Activated naive CD4-positive, alpha-beta T cell (primary cell): ENCODE data around the gene JCAD.
"Not testable (repeated sequence)": the region's sequence is repeated elsewhere in the genome, so short reads cannot be mapped to it uniquely, and the experiment has no call there.

ENCODE experiments used
- DNase-seq, 4 experiments: peaks; one replicate each; lab custom pipeline; 2025; lab: John Stamatoyannopoulos, UW

The JCAD gene

GRCh38 chr10:30059209-30060107, at the start of gene JCAD:
JCAD (minus strand) TSS chr10:30059586; CDS start chr10:30047812, 11,774 bp downstream.
- DNase-seq, result peak in 2 of 4 experiments; percentile 7 to 48

DNA sequence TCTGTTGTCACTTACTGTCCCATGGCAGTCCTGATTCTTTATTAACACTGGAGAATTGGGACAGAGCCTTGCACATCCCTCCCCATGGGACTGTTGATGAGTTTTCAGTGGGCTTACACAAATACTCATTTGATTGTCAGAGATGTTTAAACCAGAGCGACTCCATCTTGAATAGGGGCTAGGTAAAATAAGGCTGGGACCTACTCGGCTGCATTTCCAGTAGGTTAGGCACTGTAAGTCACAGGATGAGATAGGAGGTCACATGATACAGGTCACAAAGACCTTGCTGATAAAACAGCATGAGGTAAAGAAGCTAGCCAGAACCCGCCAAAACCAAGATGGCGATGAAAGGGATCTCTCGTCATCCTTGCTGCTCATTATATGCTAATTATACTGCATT, 47.6 kb upstream of the JCAD start:
- DNase-seq, result no peak

DNA sequence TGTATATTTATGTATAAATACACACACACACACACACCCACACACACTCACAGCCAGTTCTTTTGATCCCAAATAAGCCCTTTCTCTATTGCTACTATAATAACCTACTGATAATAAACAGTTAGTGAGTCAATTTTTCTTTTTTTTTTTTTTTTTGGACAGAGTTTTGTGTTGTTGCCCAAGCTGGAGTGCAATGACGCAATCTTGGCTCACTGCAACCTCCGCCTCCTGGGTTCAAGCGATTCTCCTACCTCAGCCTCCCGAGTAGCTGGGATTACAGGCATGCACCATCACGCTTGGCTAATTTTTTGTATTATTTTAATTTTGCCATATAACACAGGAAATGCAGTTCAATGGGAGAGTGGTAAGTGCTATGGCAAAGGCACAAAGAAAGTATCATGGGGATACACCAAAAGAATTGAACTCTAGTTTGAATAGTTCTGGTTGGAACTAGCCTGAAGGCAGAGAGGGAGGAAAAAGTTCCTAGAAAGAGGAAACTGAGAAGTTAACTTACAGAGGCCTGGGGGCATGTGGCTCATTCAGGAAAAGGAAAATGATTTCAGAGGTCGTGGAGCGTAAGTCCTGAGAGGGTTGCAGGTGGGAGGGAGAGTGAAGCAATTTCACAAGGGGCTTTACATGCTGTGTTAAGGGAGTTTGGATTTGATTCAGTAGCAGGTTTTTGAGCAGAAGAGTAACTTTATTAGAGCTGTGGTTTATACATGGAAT, 44.4 kb upstream of the JCAD start:
- no peak for DNase-seq

DNA sequence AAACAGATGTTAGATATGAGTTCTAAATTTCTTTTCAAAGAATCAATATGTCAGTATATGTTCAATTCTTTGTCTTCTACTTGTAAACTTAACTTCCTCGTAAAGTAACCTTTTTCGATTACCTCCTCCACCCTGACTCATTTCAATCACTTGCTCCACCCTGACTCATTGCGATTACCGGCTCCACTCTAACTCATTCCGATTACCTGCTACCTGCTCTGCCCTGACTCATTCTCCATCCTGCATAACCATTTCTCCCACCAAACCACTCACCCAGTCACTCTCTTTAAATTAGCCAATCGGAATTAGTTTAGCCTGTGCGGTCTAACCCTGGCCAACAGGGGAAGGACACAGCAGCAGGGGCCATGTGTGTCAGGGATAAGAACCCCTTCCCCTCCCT, 40.3 kb upstream of the JCAD start:
- DNase-seq, result not testable (repeated sequence)

GRCh38 chr10:30099101-30099500, 39.7 kb upstream of the JCAD start:
- no peak for DNase-seq

DNA sequence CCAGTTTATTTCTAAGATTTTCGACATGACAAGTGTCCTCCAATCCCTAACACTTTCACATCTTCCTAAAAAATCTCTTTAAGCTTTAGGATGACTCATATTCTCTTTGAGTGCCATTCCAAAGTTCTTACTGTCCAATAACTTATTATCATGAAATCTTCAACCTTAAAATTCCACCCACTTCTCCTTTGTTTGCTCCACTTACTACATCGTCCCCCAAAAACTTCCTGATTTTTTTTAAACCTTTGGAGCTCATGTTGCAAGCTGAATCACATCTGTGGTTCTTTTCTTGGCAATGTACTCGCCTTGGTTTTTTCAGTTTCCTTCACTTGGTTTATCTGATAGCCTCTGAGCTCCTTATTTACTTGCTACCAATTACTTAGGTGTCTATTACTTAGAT, 39.2 kb upstream of the JCAD start:
- no peak for DNase-seq

- DNase-seq, result no peak
Observed at GRCh38 chr10:30096564-30096963, 37.2 kb upstream of the JCAD start.

GRCh38 chr10:30095631-30096422, 36.4 kb upstream of the JCAD start:
- DNase-seq, result no peak

DNA sequence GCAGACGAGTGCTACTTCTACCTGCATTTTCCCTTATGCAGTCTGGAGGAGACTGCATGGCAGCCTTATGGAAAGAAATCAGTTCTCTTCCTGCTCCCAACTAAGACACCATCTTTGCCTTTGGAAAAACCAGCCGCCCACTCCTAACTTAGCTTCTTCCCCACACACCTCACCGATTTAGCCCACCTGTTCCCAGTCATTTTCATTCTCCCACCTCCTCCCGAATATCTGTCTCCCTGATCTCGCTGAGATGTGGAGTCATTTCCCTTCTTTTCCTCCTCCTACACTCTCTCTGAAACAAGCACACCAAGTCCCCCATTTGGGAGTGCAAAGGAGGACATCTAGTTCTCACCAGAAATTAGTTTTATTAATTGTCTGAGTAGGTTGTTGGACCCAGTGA, 35.2 kb upstream of the JCAD start:
- DNase-seq, result no peak

DNA sequence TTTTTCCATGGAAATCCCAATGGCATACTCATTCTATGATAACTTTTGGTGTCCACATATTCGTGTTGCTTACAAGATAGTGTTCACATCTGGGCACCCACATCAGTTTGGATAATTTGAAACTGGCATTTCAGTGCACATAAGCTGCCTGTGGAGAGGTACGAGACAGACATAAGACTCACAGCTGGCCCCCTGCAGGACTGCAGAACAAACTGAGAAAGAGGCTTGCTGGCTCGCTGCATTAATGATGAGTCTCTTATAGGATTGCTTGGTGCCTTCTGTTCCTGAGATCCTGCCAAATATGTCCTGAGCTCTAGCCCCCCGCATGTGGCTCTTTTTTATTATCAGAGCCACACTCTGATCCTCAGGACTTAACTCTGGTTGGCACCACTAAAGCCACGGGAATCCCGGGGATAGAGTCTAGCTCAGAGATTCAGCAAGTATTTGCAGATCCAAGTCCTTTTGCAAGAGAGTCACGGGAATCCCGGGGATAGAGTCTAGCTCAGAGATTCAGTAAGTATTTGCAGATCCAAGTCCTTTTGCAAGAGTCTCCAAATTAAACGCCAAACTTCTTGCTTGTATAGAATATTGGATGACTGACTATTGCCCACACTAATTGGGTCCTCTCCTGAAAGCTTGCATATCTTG, 34.0 kb upstream of the JCAD start:
- no peak for DNase-seq

GRCh38 chr10:30092151-30092790, 32.9 kb upstream of the JCAD start:
- DNase-seq, result no peak

DNA sequence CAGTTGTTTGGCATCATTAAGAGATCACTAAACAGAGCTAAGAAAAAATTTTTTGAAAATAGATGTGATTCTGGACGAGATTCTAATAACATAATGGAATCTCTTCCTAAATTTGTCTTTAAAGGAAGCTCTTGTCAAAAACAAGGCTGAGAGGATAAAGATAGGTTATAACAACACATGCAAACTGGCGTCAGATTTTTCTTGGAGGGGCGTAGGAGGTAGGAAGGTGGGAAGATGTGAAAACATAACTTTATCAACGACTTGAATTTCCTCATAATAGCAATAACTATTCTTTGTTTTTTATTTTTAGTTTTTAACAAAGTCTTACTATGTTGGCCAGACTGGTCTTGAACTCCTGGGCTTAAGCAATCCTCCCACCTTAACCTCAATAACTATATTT, 31.8 kb upstream of the JCAD start:
- no peak for DNase-seq

- DNase-seq, result no peak
Observed at GRCh38 chr10:30088178-30088577, 28.8 kb upstream of the JCAD start.

GRCh38 chr10:30083934-30084333, 24.5 kb upstream of the JCAD start:
- DNase-seq, result no peak

GRCh38 chr10:30081182-30081581, 21.8 kb upstream of the JCAD start:
- no peak for DNase-seq

DNA sequence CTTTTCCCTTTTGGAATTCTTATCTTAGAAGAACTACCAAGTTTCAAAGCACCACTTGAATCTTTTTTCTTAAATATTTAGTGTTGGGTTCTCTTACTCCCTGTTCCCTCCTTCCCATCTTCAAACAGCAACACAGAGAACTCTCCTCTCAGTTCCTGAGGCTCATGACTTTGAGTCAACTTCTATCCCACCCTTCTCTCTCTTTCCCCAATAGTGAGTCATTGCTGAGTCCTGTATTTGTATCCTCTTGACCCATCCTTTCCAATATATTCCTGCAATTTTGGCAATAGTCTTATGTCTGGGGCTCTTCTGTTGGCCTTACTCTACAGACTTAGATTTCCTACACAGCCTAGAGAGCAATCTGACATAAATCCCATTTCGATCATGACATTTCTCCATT, 20.8 kb upstream of the JCAD start:
- no peak for DNase-seq

DNA sequence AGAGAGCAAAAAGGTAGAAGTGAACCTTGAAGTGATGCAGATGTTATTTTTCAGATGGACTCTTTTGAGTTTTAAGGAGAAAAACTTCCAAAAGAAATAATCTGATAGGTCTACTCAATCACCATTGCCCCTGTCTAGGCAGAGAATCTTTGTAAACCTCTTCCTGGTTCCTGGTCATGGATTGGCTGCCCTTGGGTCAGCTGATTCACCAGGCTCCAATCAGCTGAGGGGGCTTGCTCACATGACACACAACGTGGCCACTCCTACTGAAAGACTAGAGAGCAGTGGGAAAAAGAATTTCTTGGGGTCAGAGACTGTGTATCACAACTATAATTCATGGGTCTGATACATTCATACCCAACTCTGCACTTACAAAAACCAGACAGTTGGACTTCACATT, 20.0 kb upstream of the JCAD start:
- no peak for DNase-seq

GRCh38 chr10:30075481-30075880, 16.1 kb upstream of the JCAD start:
- DNase-seq, result no peak

GRCh38 chr10:30074933-30075332, 15.5 kb upstream of the JCAD start:
- DNase-seq, result no peak

- DNase-seq, result no peak
Observed at GRCh38 chr10:30074090-30074489, 14.7 kb upstream of the JCAD start.

GRCh38 chr10:30073767-30074060, 14.3 kb upstream of the JCAD start:
- DNase-seq, result no peak
